ENCODE results near the gene TMEM185B.

TMEM185B gene

DNA sequence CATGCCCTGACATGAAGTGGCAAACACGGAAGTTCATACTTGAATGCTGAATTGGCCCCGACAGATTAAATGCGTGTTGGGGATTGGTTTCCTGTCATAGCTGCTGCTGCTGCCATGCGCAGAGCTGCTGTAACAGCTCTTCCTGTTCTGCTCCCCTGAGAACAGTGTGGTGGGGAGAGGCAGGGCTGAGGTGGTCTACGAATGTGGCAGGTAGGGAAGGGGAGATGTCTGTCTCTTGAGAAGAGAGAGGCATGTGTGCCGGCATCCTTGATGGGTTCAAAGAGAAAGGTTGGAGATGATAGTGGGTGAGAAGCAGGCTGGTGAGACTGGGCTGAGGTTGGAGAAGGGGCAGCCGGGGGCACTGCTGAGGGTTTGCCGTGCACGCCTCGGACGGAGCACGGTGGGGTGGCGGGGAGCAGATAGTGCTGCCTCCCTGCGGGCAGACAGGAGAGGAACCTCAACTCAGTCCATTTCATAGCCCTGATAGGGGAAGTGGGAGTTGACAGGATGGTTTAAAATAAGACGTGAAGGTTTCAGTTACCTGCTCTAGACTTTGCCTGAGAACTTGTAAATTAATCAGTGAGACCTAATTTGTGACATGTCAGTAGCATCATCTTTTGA, 46.1 kb downstream of the TMEM185B start:
- TF ChIP-seq, protein P1, sequence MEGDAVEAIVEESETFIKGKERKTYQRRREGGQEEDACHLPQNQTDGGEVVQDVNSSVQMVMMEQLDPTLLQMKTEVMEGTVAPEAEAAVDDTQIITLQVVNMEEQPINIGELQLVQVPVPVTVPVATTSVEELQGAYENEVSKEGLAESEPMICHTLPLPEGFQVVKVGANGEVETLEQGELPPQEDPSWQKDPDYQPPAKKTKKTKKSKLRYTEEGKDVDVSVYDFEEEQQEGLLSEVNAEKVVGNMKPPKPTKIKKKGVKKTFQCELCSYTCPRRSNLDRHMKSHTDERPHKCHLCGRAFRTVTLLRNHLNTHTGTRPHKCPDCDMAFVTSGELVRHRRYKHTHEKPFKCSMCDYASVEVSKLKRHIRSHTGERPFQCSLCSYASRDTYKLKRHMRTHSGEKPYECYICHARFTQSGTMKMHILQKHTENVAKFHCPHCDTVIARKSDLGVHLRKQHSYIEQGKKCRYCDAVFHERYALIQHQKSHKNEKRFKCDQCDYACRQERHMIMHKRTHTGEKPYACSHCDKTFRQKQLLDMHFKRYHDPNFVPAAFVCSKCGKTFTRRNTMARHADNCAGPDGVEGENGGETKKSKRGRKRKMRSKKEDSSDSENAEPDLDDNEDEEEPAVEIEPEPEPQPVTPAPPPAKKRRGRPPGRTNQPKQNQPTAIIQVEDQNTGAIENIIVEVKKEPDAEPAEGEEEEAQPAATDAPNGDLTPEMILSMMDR (IDR thresholded peaks at IDR 0.05) = no peak
- Histone ChIP-seq H3K27ac (peak overlapping the region in 1 of 2 donors; percentile 42), H3K4me3 (peak overlapping the region; percentile 55)
- DNase-seq (ENCODE audit: low spot score) = no peak

DNA sequence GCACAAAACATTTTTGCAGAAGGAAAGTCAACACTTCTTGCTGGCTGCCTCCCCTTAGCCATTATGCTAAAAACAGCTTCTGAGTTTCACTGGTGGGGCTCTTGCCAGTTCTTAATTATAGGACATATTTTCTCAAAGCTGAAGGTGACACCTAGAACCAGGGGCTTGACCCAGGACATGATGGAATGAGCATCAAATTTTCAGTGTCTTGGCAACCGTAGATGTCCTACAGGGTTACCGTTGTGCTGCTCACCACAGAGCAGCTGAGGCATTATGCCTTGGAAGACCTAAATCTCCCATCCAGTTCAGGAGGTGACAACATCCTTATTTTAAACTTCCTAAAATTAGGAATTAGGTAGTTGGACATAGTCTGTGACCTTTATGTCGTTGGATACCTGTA, 46.7 kb downstream of the TMEM185B start:
- Histone ChIP-seq H3K4me3 (no peak overlapping the region), H3K27ac (no peak overlapping the region)
- no peak for DNase-seq (ENCODE audit: low spot score)
- TF ChIP-seq, protein P1 (IDR thresholded peaks at IDR 0.05) = no peak

DNA sequence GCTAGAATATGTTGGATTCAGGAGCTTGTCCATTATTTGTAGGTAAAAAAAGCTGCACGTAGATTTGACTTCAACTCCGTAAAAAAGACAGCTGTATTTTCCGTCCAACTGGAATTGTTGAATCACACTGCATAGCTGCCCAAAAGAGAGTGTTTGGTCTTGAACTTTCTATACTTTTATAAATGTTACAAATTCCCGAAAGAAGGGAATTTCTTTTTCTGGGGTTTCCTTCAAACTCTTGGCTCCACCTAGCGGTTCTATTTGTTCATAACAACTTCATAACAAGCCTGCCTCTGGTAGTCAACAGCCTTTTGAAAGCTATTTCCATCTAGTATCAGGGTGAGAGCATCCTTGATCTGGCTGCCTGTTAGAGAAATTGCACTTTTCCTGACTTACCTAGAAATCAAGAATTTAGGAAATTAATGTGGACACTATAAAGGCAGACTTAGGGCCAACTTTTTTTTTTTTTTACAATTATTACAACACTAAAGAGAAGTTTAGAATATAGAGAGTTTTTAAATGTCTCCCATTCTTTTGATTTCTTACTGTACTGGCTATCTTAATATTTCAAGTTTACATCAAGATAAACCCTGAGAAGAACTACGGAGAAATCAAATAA, 48.1 kb downstream of the TMEM185B start:
- TF ChIP-seq, protein P1 (IDR thresholded peaks at IDR 0.05) = peak; percentile 73
- peak overlapping the region in 1 of 2 donors; percentile 44 for H3K27ac ChIP-seq
- H3K4me3 ChIP-seq = peak overlapping the region; percentile 17
- DNase-seq (ENCODE audit: low spot score) = no peak

All from coronary artery (tissue), 2 donors.